MM.1S (cell line): ENCODE data around the gene FAM193A.

Source experiments
- DNase-seq: peaks from one replicate; pipeline ENCODE4 v3.0.0-alpha.2; 2015
- H2AFZ ChIP-seq: fragments of 300-600 bp; sonication (generic); 2 replicates; pipeline ENCODE4 v1.6.0; 2016; ENCODE audit warnings: antibody characterized with exemption, low read length
- H3F3A ChIP-seq: fragments of 300-600 bp; sonication (generic); 2 replicates; pipeline ENCODE4 v1.6.1; 2016; ENCODE audit warnings: mild to moderate bottlenecking, antibody characterized with exemption, low read length, moderate library complexity, mixed read lengths; ENCODE audit not compliant: insufficient read depth
- H3K27ac ChIP-seq: fragments of 300-600 bp; sonication (generic); 2 replicates; pipeline ENCODE4 v1.5.1; 2016; ENCODE audit warnings: mild to moderate bottlenecking, low read length
- H3K27me3 ChIP-seq: fragments of 300-600 bp; sonication (generic); replicated peaks from 2 replicates; pipeline ENCODE4 v1.6.0; 2016; ENCODE audit warnings: low read length; ENCODE audit not compliant: insufficient read depth
- H3K36me3 ChIP-seq: fragments of 300-600 bp; sonication (generic); replicated peaks from 2 replicates; pipeline ENCODE4 v1.6.1; 2016; ENCODE audit warnings: mild to moderate bottlenecking, low read length, mixed read lengths; ENCODE audit not compliant: insufficient read depth
- H3K4me1 ChIP-seq: fragments of 300-600 bp; sonication (generic); 2 replicates; pipeline ENCODE4 v1.6.1; 2016; ENCODE audit warnings: low read length, mixed read lengths
- H3K4me2 ChIP-seq: fragments of 300-600 bp; sonication (generic); 2 replicates; pipeline ENCODE4 v1.6.0; 2016; ENCODE audit warnings: low read depth, low read length
- H3K4me3 ChIP-seq: fragments of 300-600 bp; sonication (generic); 2 replicates; pipeline ENCODE4 v1.5.1; 2016; ENCODE audit warnings: low read length, mixed read lengths
- H3K79me2 ChIP-seq: fragments of 300-600 bp; sonication (generic); 2 replicates; pipeline ENCODE4 v1.6.1; 2016; ENCODE audit warnings: mixed run types, low read length, mixed read lengths
- H3K9ac ChIP-seq: fragments of 300-600 bp; sonication (generic); 2 replicates; pipeline ENCODE4 v1.6.1; 2016; ENCODE audit warnings: low read length, mixed read lengths
- H3K9me2 ChIP-seq: fragments of 300-600 bp; sonication (generic); replicated peaks from 2 replicates; pipeline ENCODE4 v1.6.1; 2016; ENCODE audit warnings: mild to moderate bottlenecking, low read length, mixed read lengths; ENCODE audit not compliant: insufficient read depth
- H3K9me3 ChIP-seq: fragments of 300-600 bp; sonication (generic); replicated peaks from 2 replicates; pipeline ENCODE4 v1.6.1; 2016; ENCODE audit warnings: mild to moderate bottlenecking, low read length, mixed read lengths; ENCODE audit not compliant: insufficient read depth
- H4K20me1 ChIP-seq: fragments of 300-600 bp; sonication (generic); 2 replicates; pipeline ENCODE4 v1.6.1; 2016; ENCODE audit warnings: mild to moderate bottlenecking, low read length, moderate library complexity, mixed read lengths; ENCODE audit not compliant: insufficient read depth
- CTCF ChIP-seq: fragments of 300-600 bp; sonication (generic); IDR thresholded peaks from 2 replicates; pipeline ENCODE4 v1.5.1; 2016; ENCODE audit warnings: antibody characterized with exemption, low read length, mixed read lengths
- EZH2 ChIP-seq: fragments of 300-600 bp; sonication (generic); optimal IDR thresholded peaks from 2 replicates; pipeline ENCODE3; 2017; ENCODE audit warnings: low read depth, mild to moderate bottlenecking, antibody characterized with exemption, low read length, mixed read lengths
- EZH2phosphoT487 ChIP-seq: fragments of 300-600 bp; sonication (generic); IDR thresholded peaks from 2 replicates; pipeline ENCODE4 v1.6.1; 2018; ENCODE audit warnings: antibody characterized with exemption, low read length

FAM193A gene

GRCh38 chr4:2662598-2662997 is 126.2 kb downstream of the FAM193A start:
- Histone ChIP-seq H3K36me3 (peaks cover 3% of the 10 kb centered on the region; the same call in 1 of the 2 replicates), H3K4me1 (no peaks in the 10 kb centered on the region), H3F3A (no peaks in the 10 kb centered on the region), H3K9me3 (no peaks in the 10 kb centered on the region), H3K4me3 (no peak overlapping the region), H4K20me1 (no peaks in the 10 kb centered on the region), H3K9me2 (no peaks in the 10 kb centered on the region), H3K79me2 (no peaks in the 10 kb centered on the region), H3K27ac (no peak overlapping the region), H3K27me3 (no peaks in the 10 kb centered on the region), H2AFZ (no peak overlapping the region), H3K4me2 (no peak overlapping the region), H3K9ac (no peak overlapping the region)
- DNase-seq = no peak
- no peak for TF ChIP-seq EZH2phosphoT487

- Histone ChIP-seq H3K9me3 (no peaks in the 10 kb centered on the region), H3F3A (no peaks in the 10 kb centered on the region), H3K4me2 (no peak overlapping the region), H3K9me2 (no peaks in the 10 kb centered on the region), H3K79me2 (no peaks in the 10 kb centered on the region), H3K27ac (no peak overlapping the region), H3K36me3 (peaks cover 3% of the 10 kb centered on the region; the same call in 1 of the 2 replicates), H4K20me1 (no peaks in the 10 kb centered on the region), H3K4me3 (no peak overlapping the region), H2AFZ (no peak overlapping the region), H3K4me1 (no peaks in the 10 kb centered on the region), H3K27me3 (no peaks in the 10 kb centered on the region), H3K9ac (no peak overlapping the region)
- DNase-seq = no peak
- no peak for TF ChIP-seq EZH2phosphoT487
- TF ChIP-seq CTCF = no peak
- no peak for TF ChIP-seq EZH2
Observed at GRCh38 chr4:2663275-2663674, 126.8 kb downstream of the FAM193A start.

GRCh38 chr4:2666722-2667247 is 130.3 kb downstream of the FAM193A start:
- DNase-seq = no peak
- Histone ChIP-seq H3K4me3 (no peak overlapping the region), H3K4me1 (no peaks in the 10 kb centered on the region), H3K9me2 (no peaks in the 10 kb centered on the region), H3K27ac (no peak overlapping the region), H3K79me2 (peaks cover 4% of the 10 kb centered on the region; the same call in 1 of the 2 replicates), H3F3A (no peaks in the 10 kb centered on the region), H3K27me3 (no peaks in the 10 kb centered on the region), H3K9me3 (no peaks in the 10 kb centered on the region), H4K20me1 (no peaks in the 10 kb centered on the region), H2AFZ (no peak overlapping the region), H3K4me2 (no peak overlapping the region), H3K36me3 (no peaks in the 10 kb centered on the region; the same call in 1 of the 2 replicates), H3K9ac (no peak overlapping the region)
- TF ChIP-seq EZH2 = no peak

- Histone ChIP-seq H3K27ac (no peak overlapping the region), H3K9ac (no peak overlapping the region), H3K9me3 (no peaks in the 10 kb centered on the region), H3K36me3 (peaks cover under 1% of the 10 kb centered on the region; the same call in 1 of the 2 replicates), H3K79me2 (peaks cover 4% of the 10 kb centered on the region; the same call in 1 of the 2 replicates), H3F3A (no peaks in the 10 kb centered on the region), H2AFZ (no peak overlapping the region), H3K9me2 (no peaks in the 10 kb centered on the region), H3K27me3 (no peaks in the 10 kb centered on the region), H4K20me1 (no peaks in the 10 kb centered on the region), H3K4me3 (no peak overlapping the region), H3K4me1 (no peaks in the 10 kb centered on the region), H3K4me2 (no peak overlapping the region)
- TF ChIP-seq EZH2phosphoT487 (no peak), CTCF (no peak), EZH2 (no peak)
- no peak for DNase-seq
Observed at GRCh38 chr4:2667428-2667827, 131.0 kb downstream of the FAM193A start.
